ENCODE results near the gene ALG2. TPM values are rescaled to one million over a fixed set of nuclear protein-coding genes. Genes with fewer than 3 reads are reported as not detected.

ALG2 gene
- total RNA-seq, 2 experiments from 2014 or later, result 22.8 to 31.1 TPM

GRCh38 chr9:99172124-99173091 is 49.3 kb downstream of the ALG2 start:
- Mint-ChIP-seq H3K27me3 (peaks cover 4% of the 10 kb centered on the region), H3K4me1 (peaks cover 15% of the 10 kb centered on the region), H3K4me3 (no peak overlapping the region), H3K36me3 (ENCODE audit: low read depth) (no peaks in the 10 kb centered on the region), H3K9me3 (ENCODE audit: low read depth) (no peaks in the 10 kb centered on the region), H3K27ac (no peak overlapping the region)
- ChIA-PET POLR2A (interaction anchor here (0.5 kb wide), 1 partner anchor 1445 kb away, joined by 3 read pairs; no protein-coding TSS in a partner anchor), CTCF (interaction anchor here (0.7 to 2.9 kb wide), 4 partner anchors 9 to 649 kb away, joined by 3 to 22 read pairs (median 6); partner anchors contain the start of gene NR4A3)
- ATAC-seq, result no peak
- intact Hi-C loops (cut with DNase I, micrococcal nuclease), result no loop called here
- no peak for DNase-seq

- ATAC-seq (no peak), DNase-seq (no peak)
- intact Hi-C loops (cut with DNase I, micrococcal nuclease), result no loop called here
- Mint-ChIP-seq H3K27me3 (peaks cover 4% of the 10 kb centered on the region), H3K4me1 (peaks cover 20% of the 10 kb centered on the region), H3K27ac (no peak overlapping the region), H3K36me3 (ENCODE audit: low read depth) (no peaks in the 10 kb centered on the region), H3K9me3 (ENCODE audit: low read depth) (no peaks in the 10 kb centered on the region), H3K4me3 (no peak overlapping the region)
- ChIA-PET POLR2A (interaction anchor here (0.5 kb wide), 1 partner anchor 1446 kb away, joined by 3 read pairs; no protein-coding TSS in a partner anchor), CTCF (interaction anchor here (0.6 to 2.9 kb wide), 3 partner anchors 8 to 280 kb away, joined by 3 to 22 read pairs (median 9); no protein-coding TSS in a partner anchor)
Observed at GRCh38 chr9:99171225-99172123, 50.3 kb downstream of the ALG2 start.

GRCh38 chr9:99169982-99170761 is 51.6 kb downstream of the ALG2 start:
- intact Hi-C loops (cut with DNase I, micrococcal nuclease), result loop anchor here in 1 of 2 experiments (5.0 to 10.0 kb wide), 2 partner anchors 842 to 1045 kb away; no protein-coding TSS in a partner anchor
- peaks cover 28% of the 10 kb centered on the region for H3K4me1 Mint-ChIP-seq
- POLR2A ChIA-PET, result no interaction called here

GRCh38 chr9:99169086-99169485 is 52.7 kb downstream of the ALG2 start:
- ChIA-PET POLR2A (interaction anchor here (0.6 kb wide), 1 partner anchor 47 kb away, joined by 3 read pairs; no protein-coding TSS in a partner anchor), CTCF (no interaction called here)
- ATAC-seq (no peak), DNase-seq (no peak)
- no peaks in the 10 kb centered on the region for H3K36me3 Mint-ChIP-seq (ENCODE audit: low read depth)
- H3K27ac Mint-ChIP-seq, result no peak overlapping the region
- peaks cover 25% of the 10 kb centered on the region for H3K4me1 Mint-ChIP-seq
- H3K9me3 Mint-ChIP-seq (ENCODE audit: low read depth), result no peaks in the 10 kb centered on the region
- no peak overlapping the region for H3K4me3 Mint-ChIP-seq
- intact Hi-C loops (cut with DNase I, micrococcal nuclease), result loop anchor here in 1 of 2 experiments (5.0 to 10.0 kb wide), 2 partner anchors 843 to 1046 kb away; no protein-coding TSS in a partner anchor
- H3K27me3 Mint-ChIP-seq, result peaks cover 4% of the 10 kb centered on the region

More at GRCh38 chr9:99169982-99170761, 51.6 kb downstream of the ALG2 start:
- H3K9me3 Mint-ChIP-seq (ENCODE audit: low read depth), result no peaks in the 10 kb centered on the region
- H3K27ac Mint-ChIP-seq, result no peak overlapping the region
- CTCF ChIA-PET, result interaction anchor here (0.5 kb wide), 1 partner anchor 376 kb away, joined by 4 read pairs; no protein-coding TSS in a partner anchor
- DNase-seq (no peak), ATAC-seq (no peak)
- H3K36me3 Mint-ChIP-seq (ENCODE audit: low read depth), result no peaks in the 10 kb centered on the region
- H3K4me3 Mint-ChIP-seq, result no peak overlapping the region
- H3K27me3 Mint-ChIP-seq, result peaks cover 4% of the 10 kb centered on the region

- Mint-ChIP-seq H3K9me3 (ENCODE audit: low read depth) (no peaks in the 10 kb centered on the region), H3K36me3 (ENCODE audit: low read depth) (no peaks in the 10 kb centered on the region), H3K4me1 (peaks cover 26% of the 10 kb centered on the region), H3K27ac (no peak overlapping the region), H3K27me3 (no peaks in the 10 kb centered on the region), H3K4me3 (no peak overlapping the region)
- ATAC-seq, result peak; percentile 35
- CTCF ChIA-PET, result interaction anchor here (0.6 to 1.3 kb wide), 3 partner anchors 9 to 174 kb away, joined by 3 read pairs; no protein-coding TSS in a partner anchor
- POLR2A ChIA-PET, result no interaction called here
- intact Hi-C loops (cut with DNase I, micrococcal nuclease), result loop anchor here in 1 of 2 experiments (5.0 to 10.0 kb wide), 2 partner anchors 845 to 1047 kb away; no protein-coding TSS in a partner anchor
- DNase-seq, result no peak
Observed at GRCh38 chr9:99167694-99168093, 54.0 kb downstream of the ALG2 start.

GRCh38 chr9:99167119-99167518 is 54.6 kb downstream of the ALG2 start:
- DNase-seq (no peak), ATAC-seq (peak; percentile 62)
- Mint-ChIP-seq H3K4me1 (peaks cover 28% of the 10 kb centered on the region), H3K9me3 (ENCODE audit: low read depth) (no peaks in the 10 kb centered on the region), H3K4me3 (no peak overlapping the region), H3K27ac (no peak overlapping the region), H3K36me3 (ENCODE audit: low read depth) (no peaks in the 10 kb centered on the region), H3K27me3 (no peaks in the 10 kb centered on the region)
- ChIA-PET CTCF (interaction anchor here (0.8 to 1.3 kb wide), 3 partner anchors 8 to 17 kb away, joined by 3 read pairs; no protein-coding TSS in a partner anchor), POLR2A (no interaction called here)
- intact Hi-C loops (cut with DNase I, micrococcal nuclease), result loop anchor here in 1 of 2 experiments (5.0 to 10.0 kb wide), 2 partner anchors 845 to 1048 kb away; no protein-coding TSS in a partner anchor

Other genes with a start within 250 kb of the ALG2 start
- gene TGFBR1, start 116.8 kb downstream of the ALG2 start, total RNA-seq, result 10 to 100 TPM; 18.6 to 19.3 TPM
- 100 to 1,000 TPM in 1 of 2 experiments, 10 to 100 TPM in 1; 81.0 to 139 TPM for gene SEC61B, start 340 bp upstream of the ALG2 start, total RNA-seq

Measured in activated CD4-positive, alpha-beta T cell treated with anti-CD3 and anti-CD28 coated beads for 36 hours (primary cell).